ENCODE data around the gene GFPT2. TPM values are rescaled to one million over a fixed set of nuclear protein-coding genes. Genes with fewer than 3 reads are reported as not detected.
A peak's percentile ranks its signal among the peaks of the same experiment; 100 is the strongest.

Gene GFPT2
- total and polyA plus RNA-seq, 9 of the 15 experiments (the other 6 are each of a cell fraction or from before 2014, with no cell fraction given) = 0.07 to 0.14 (median 0.08) TPM; not detected in 6

GRCh38 chr5:180353048-180353979, at the start of gene GFPT2 (continued):
- TF ChIP-seq PKNOX1 (IDR thresholded peaks at IDR 0.05) (peak; percentile 74), MAFG (tag; conservative IDR thresholded peaks at IDR 0.05) (no peak)

- ATAC-seq (no peak), FAIRE-seq (no peak), DNase-seq (ENCODE audit: extremely low read depth in 1 of 4, low spot score in 3 of 4) (no peak)
- Histone ChIP-seq H3K9me1 (ENCODE audit: control insufficient read depth, insufficient read depth, low read length) (no peaks in the 10 kb centered on the region), H4K20me1 (replicated peaks; ENCODE audit: control insufficient read depth, insufficient read depth, low read length) (no peaks in the 10 kb centered on the region), H3K36me3 (ENCODE audit: control insufficient read depth, insufficient read depth, low read length) (no peaks in the 10 kb centered on the region), H3K27me3 (ENCODE audit: control insufficient read depth in 2 of 2, insufficient read depth in 2 of 2, low read length in 2 of 2) (peaks cover 36 to 62% of the 10 kb centered on the region in 2 experiments), H3K4me3 (no peak overlapping the region), H3K79me2 (ENCODE audit: control insufficient read depth, insufficient read depth, low read length) (no peaks in the 10 kb centered on the region), H2AFZ (ENCODE audit: low read depth, low read length) (no peak overlapping the region), H3K4me2 (ENCODE audit: insufficient read depth, low read length) (no peak overlapping the region), H3K27ac (ENCODE audit: extremely low read depth, low read depth, low read length) (no peak overlapping the region), H3K4me1 (replicated peaks in 1 of 2; ENCODE audit: control insufficient read depth in 2 of 2, insufficient read depth in 2 of 2, low read length in 2 of 2) (no peaks in the 10 kb centered on the region; a peak in 1 of 5 replicates), H3K9ac (ENCODE audit: insufficient read depth in 1 of 2, low read depth in 2 of 2, low read length in 2 of 2) (no peak overlapping the region), H3K9me3 (replicated peaks; ENCODE audit: control insufficient read depth, insufficient read depth, low read depth, low read length) (no peaks in the 10 kb centered on the region)
- WGBS (ENCODE audit: insufficient coverage, low coverage, missing lambda C conversion rate) = 0% methylated on average over 13 of the region's 13 CpGs
- in situ Hi-C loops (cut with MboI) = no loop called here
- intact Hi-C loops (cut with micrococcal nuclease) = no loop called here
- CTCF ChIA-PET (ENCODE audit: low intra/inter-chr PET ratio) = no interaction called here
- BruUV-seq (replicated peaks) = no TSS peak
- no peak for TF ChIP-seq FUS (optimal IDR thresholded peaks at IDR 0.05; ENCODE audit: low read depth, low read length)
- no peak for TF ChIP-seq GTF3C2 (IDR thresholded peaks at IDR 0.05; ENCODE audit: borderline replicate concordance, extremely low read depth, insufficient read length)
- no peak for TF ChIP-seq ZNF395 (CRISPR knock-in tag; IDR thresholded peaks at IDR 0.05)
- no peak for TF ChIP-seq ARID3B (CRISPR knock-in tag; IDR thresholded peaks at IDR 0.05; ENCODE audit: borderline replicate concordance)
- TF ChIP-seq SMC3 (conservative IDR thresholded peaks at IDR 0.05; ENCODE audit: insufficient read depth, low read depth, low read length) = no peak
- no peak for TF ChIP-seq MBD2 (IDR thresholded peaks at IDR 0.05; ENCODE audit: borderline replicate concordance, low read depth)
- no peak for TF ChIP-seq ETV6 (IDR thresholded peaks at IDR 0.05; ENCODE audit: borderline replicate concordance in 1 of 2, low read depth in 2 of 2, low read length in 1 of 2)
- no peak for TF ChIP-seq ETV6 (CRISPR knock-in tag; IDR thresholded peaks at IDR 0.05; ENCODE audit: borderline replicate concordance)
- POLR2A ChIA-PET = interaction anchor here (1.1 kb wide), 1 partner anchor 54 kb away, joined by 3 read pairs; no protein-coding TSS in a partner anchor
Observed at GRCh38 chr5:180402716-180403115, 49.6 kb upstream of the GFPT2 start.

Data from K562 (cell line).